Parathyroid adenoma (tissue), 2 donors: ENCODE measurements around the gene SRSF1.

ENCODE experiments used
- H2AFZ ChIP-seq: fragments of 300-600 bp; sonication (generic); one replicate; pipeline ENCODE4 v1.7.0; 2017; ENCODE audit warnings: antibody characterized with exemption, mild to moderate bottlenecking
- H3K27ac ChIP-seq: fragments of 300-600 bp; sonication (generic); one replicate; pipeline ENCODE4 v1.7.0; 2017
- H3K27me3 ChIP-seq: fragments of 300-600 bp; sonication (generic); one replicate; pipeline ENCODE4 v1.7.0; 2017; ENCODE audit warnings: low read length; ENCODE audit not compliant: control insufficient read depth, insufficient read depth
- H3K36me3 ChIP-seq: fragments of 300-600 bp; sonication (generic); one replicate; pipeline ENCODE4 v1.7.0; 2017; ENCODE audit warnings: low read length; ENCODE audit not compliant: control insufficient read depth, insufficient read depth
- H3K4me1 ChIP-seq: fragments of 300-600 bp; sonication (generic); one replicate; pipeline ENCODE4 v1.7.0; 2017; ENCODE audit warnings: control low read depth
- H3K4me2 ChIP-seq: fragments of 300-600 bp; sonication (generic); one replicate; pipeline ENCODE4 v1.7.0; 2017; ENCODE audit warnings: low read length
- H3K4me3 ChIP-seq: fragments of 300-600 bp; sonication (generic); one replicate; pipeline ENCODE4 v1.7.0; 2017; ENCODE audit warnings: low read depth, low read length
- H3K79me2 ChIP-seq: fragments of 300-600 bp; sonication (generic); one replicate; pipeline ENCODE4 v1.7.0; 2017; ENCODE audit warnings: control low read depth
- H3K9ac ChIP-seq: fragments of 300-600 bp; sonication (generic); one replicate; pipeline ENCODE4 v1.7.0; 2017; ENCODE audit warnings: mild to moderate bottlenecking
- H3K9me3 ChIP-seq: fragments of 300-600 bp; sonication (generic); one replicate; pipeline ENCODE4 v1.7.0; 2017; ENCODE audit warnings: low read length; ENCODE audit not compliant: control insufficient read depth
- TF ChIP-seq, protein P1 (sequence below): fragments of 300-600 bp; sonication (generic); IDR thresholded peaks from one replicate; pipeline ENCODE4 v1.7.0; 2017; ENCODE audit warnings: antibody characterized with exemption, mild to moderate bottlenecking
- donor health status: primary hyperparathyroidism.

The SRSF1 gene

DNA sequence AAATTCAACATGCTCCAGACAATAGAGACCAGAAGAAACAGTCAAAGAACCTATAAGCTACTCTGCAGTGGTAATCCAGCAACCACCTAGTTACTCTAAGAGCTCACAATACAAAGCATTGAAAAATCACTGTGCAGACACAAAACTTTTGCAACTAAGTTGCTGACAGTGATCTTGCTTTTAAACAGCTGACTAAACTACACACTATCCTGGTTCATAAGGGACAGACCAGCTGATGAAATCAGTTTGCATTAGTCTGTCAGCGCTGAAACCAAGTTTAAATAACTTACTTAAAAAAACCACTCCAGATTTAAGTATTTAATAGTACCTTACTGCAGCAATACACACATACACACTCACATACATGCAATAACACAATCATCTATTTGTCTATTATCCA is 23.6 kb downstream of the SRSF1 start:
- H3K36me3 ChIP-seq, result no peaks in the 10 kb centered on the region
- H3K9ac ChIP-seq, result no peak overlapping the region
- no peak overlapping the region for H3K27ac ChIP-seq
- H3K79me2 ChIP-seq, result peaks cover 30% of the 10 kb centered on the region
- no peak overlapping the region for H2AFZ ChIP-seq
- no peaks in the 10 kb centered on the region for H3K27me3 ChIP-seq
- peaks cover 12% of the 10 kb centered on the region for H3K4me1 ChIP-seq
- H3K9me3 ChIP-seq, result no peaks in the 10 kb centered on the region
- H3K4me2 ChIP-seq, result peak overlapping the region; percentile 30
- TF ChIP-seq, protein P1, sequence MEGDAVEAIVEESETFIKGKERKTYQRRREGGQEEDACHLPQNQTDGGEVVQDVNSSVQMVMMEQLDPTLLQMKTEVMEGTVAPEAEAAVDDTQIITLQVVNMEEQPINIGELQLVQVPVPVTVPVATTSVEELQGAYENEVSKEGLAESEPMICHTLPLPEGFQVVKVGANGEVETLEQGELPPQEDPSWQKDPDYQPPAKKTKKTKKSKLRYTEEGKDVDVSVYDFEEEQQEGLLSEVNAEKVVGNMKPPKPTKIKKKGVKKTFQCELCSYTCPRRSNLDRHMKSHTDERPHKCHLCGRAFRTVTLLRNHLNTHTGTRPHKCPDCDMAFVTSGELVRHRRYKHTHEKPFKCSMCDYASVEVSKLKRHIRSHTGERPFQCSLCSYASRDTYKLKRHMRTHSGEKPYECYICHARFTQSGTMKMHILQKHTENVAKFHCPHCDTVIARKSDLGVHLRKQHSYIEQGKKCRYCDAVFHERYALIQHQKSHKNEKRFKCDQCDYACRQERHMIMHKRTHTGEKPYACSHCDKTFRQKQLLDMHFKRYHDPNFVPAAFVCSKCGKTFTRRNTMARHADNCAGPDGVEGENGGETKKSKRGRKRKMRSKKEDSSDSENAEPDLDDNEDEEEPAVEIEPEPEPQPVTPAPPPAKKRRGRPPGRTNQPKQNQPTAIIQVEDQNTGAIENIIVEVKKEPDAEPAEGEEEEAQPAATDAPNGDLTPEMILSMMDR, result no peak
- H3K4me3 ChIP-seq, result no peak overlapping the region

DNA sequence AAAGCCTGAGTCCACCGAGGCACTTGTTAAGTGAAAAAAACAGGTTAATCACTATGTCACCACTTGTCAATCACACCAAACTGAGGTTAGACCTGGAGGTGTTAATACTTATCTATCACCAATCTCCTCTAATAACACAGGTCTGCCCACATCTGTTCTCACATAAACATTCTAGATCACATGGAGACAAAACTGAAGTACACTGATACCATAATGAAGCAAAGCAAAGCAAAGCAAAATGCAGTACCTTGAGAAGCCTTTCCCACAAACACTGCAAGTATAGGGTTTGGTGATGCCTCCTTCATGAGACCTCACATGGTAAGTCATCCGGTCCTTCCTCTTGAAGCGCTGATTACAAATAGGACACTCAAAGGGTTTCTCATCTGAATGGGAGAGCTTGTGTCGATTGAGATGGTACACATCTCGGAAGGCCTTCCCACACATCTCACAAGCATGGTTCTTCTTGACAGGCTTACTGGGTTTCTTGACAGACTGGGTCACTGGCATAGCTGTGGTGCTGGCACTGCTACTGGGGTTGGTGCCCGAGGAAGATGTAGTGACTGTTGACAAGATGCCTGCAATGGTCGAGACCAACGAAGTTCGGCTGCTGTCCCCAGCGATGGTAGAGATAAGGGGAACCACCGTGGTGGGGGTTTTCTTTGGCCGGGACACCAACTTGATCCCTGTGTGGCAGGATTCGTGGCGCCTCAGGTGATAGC is 24.4 kb downstream of the SRSF1 start:
- Histone ChIP-seq H3K4me3 (no peak overlapping the region), H3K9ac (no peak overlapping the region), H3K4me1 (peaks cover 12% of the 10 kb centered on the region), H3K9me3 (no peaks in the 10 kb centered on the region), H2AFZ (no peak overlapping the region), H3K27me3 (no peaks in the 10 kb centered on the region), H3K4me2 (no peak overlapping the region), H3K79me2 (peaks cover 30% of the 10 kb centered on the region), H3K36me3 (no peaks in the 10 kb centered on the region), H3K27ac (no peak overlapping the region)
- TF ChIP-seq, protein P1, result no peak

GRCh38 chr17:57980522-57980921 is 26.5 kb downstream of the SRSF1 start:
- Histone ChIP-seq H3K79me2 (peaks cover 26% of the 10 kb centered on the region), H3K4me3 (no peak overlapping the region), H3K4me1 (peaks cover 12% of the 10 kb centered on the region), H3K27ac (no peak overlapping the region), H3K27me3 (no peaks in the 10 kb centered on the region), H3K36me3 (no peaks in the 10 kb centered on the region), H3K4me2 (no peak overlapping the region), H3K9me3 (no peaks in the 10 kb centered on the region), H3K9ac (no peak overlapping the region), H2AFZ (no peak overlapping the region)
- TF ChIP-seq, protein P1, result no peak

DNA sequence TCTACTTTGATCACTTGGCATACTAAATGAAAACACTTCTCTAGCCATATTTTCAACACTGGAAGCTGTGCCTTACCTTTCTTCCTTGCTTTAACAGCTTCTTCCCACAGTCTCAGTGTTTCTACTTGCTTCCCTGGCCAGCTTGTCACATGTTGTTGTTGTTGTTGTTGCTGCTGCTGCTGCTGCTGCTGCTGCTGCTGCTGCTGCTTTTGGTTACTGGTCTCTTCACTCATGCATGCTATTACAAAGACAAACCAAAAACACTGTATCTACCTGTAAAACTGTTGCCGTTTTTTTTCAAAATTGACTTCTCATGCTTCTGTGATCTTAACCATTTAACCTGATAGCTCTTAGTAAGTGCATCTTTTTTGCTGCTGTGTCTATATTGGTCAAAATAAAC is 28.0 kb downstream of the SRSF1 start:
- TF ChIP-seq, protein P1, result no peak
- Histone ChIP-seq H3K27me3 (no peaks in the 10 kb centered on the region), H3K4me2 (no peak overlapping the region), H3K4me3 (no peak overlapping the region), H3K79me2 (peaks cover 16% of the 10 kb centered on the region), H3K9ac (no peak overlapping the region), H3K9me3 (no peaks in the 10 kb centered on the region), H3K27ac (no peak overlapping the region), H3K4me1 (peaks cover 3% of the 10 kb centered on the region), H3K36me3 (no peaks in the 10 kb centered on the region), H2AFZ (no peak overlapping the region)

DNA sequence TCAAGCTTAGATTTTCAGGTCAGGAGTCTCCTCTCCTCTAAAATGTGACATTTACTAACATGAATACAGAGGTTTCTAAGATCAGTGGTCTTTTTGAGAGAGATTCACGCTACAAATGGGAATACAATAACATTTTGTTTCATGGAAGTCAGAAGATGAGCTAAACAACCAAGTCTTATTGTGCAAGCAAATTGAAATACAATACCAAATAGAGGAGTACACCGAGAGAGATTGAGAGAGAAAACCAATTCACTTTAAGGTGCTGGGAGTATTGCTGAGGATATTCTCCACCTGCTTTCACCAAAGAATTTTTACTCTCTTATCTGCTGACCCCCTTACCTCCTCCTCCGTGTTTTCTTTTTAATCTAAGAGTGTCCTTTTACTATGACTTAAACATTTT is 30.5 kb downstream of the SRSF1 start:
- Histone ChIP-seq H3K27ac (no peak overlapping the region), H2AFZ (no peak overlapping the region), H3K27me3 (no peaks in the 10 kb centered on the region), H3K4me1 (peaks cover 3% of the 10 kb centered on the region), H3K4me3 (no peak overlapping the region), H3K9me3 (no peaks in the 10 kb centered on the region), H3K36me3 (no peaks in the 10 kb centered on the region), H3K9ac (no peak overlapping the region), H3K79me2 (peaks cover 2% of the 10 kb centered on the region), H3K4me2 (no peak overlapping the region)
- TF ChIP-seq, protein P1, result no peak
